ENCODE measurements around the gene B4GAT1. TPM values are rescaled to one million over a fixed set of nuclear protein-coding genes. Genes with fewer than 3 reads are reported as not detected.

Gene B4GAT1
- total RNA-seq, 1 experiment from 2014 or later: 6.7 TPM

GRCh38 chr11:66340596-66341501 lies 6.6 kb downstream of the B4GAT1 start:
- H2AFZ ChIP-seq (ENCODE audit: low read depth, low read length, poor library complexity, severe bottlenecking): no peak overlapping the region
- H3K9me2 ChIP-seq (ENCODE audit: insufficient read depth): no peaks in the 10 kb centered on the region
- H3K27me3 ChIP-seq (ENCODE audit: insufficient read depth, low read length): no peaks in the 10 kb centered on the region
- H3K79me2 ChIP-seq (ENCODE audit: insufficient read depth, low read length): peaks cover 26% of the 10 kb centered on the region
- DNase-seq (ENCODE audit: low read depth, low spot score) (no peak), ATAC-seq (no peak)
- ChIA-PET RAD21 (ENCODE audit: low non-redundant PET in 1 of 2, low total read pairs in 2 of 2, uncharacterized antibody in 2 of 2, unreplicated experiment in 2 of 2) (no interaction called here), CTCF (no interaction called here), POLR2A (no interaction called here)
- TF ChIP-seq SP1 (IDR thresholded peaks at IDR 0.05; ENCODE audit: low read depth) (no peak), ELF1 (IDR thresholded peaks at IDR 0.05; ENCODE audit: borderline replicate concordance, low read depth) (no peak), ZNF274 (IDR thresholded peaks at IDR 0.05; ENCODE audit: low read depth, low read length) (no peak), RAD21 (IDR thresholded peaks at IDR 0.05; ENCODE audit: low read depth) (no peak), EZH2phosphoT487 (IDR thresholded peaks at IDR 0.05; ENCODE audit: borderline replicate concordance) (no peak), EZH2 (IDR thresholded peaks at IDR 0.05) (no peak), TCF7L2 (IDR thresholded peaks at IDR 0.05; ENCODE audit: borderline replicate concordance, extremely low read depth, insufficient read depth, insufficient read length) (no peak), ATF3 (IDR thresholded peaks at IDR 0.05) (no peak)
- TF ChIP-seq, protein P1, sequence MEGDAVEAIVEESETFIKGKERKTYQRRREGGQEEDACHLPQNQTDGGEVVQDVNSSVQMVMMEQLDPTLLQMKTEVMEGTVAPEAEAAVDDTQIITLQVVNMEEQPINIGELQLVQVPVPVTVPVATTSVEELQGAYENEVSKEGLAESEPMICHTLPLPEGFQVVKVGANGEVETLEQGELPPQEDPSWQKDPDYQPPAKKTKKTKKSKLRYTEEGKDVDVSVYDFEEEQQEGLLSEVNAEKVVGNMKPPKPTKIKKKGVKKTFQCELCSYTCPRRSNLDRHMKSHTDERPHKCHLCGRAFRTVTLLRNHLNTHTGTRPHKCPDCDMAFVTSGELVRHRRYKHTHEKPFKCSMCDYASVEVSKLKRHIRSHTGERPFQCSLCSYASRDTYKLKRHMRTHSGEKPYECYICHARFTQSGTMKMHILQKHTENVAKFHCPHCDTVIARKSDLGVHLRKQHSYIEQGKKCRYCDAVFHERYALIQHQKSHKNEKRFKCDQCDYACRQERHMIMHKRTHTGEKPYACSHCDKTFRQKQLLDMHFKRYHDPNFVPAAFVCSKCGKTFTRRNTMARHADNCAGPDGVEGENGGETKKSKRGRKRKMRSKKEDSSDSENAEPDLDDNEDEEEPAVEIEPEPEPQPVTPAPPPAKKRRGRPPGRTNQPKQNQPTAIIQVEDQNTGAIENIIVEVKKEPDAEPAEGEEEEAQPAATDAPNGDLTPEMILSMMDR (IDR thresholded peaks at IDR 0.05 in 2 of 3, conservative IDR thresholded peaks at IDR 0.05 in 1 of 3; ENCODE audit: borderline replicate concordance in 1 of 3, insufficient read depth in 1 of 3, low read depth in 2 of 3, low read length in 2 of 3): no peak
- intact Hi-C loops (cut with micrococcal nuclease): no loop called here
- no peak overlapping the region for H3K9ac ChIP-seq (ENCODE audit: low read length)
- no peak overlapping the region for H3K4me2 ChIP-seq (ENCODE audit: low read length)
- peaks cover 25 to 44% of the 10 kb centered on the region in 2 experiments for H3K4me1 ChIP-seq (ENCODE audit: control insufficient read depth in 1 of 2, insufficient read depth in 2 of 2, low read length in 2 of 2)
- no peak overlapping the region for H3K4me3 ChIP-seq (replicated peaks in 1 of 2; ENCODE audit: low read depth in 1 of 2, low read length in 2 of 2)
- H4K20me1 ChIP-seq (ENCODE audit: insufficient read depth): no peaks in the 10 kb centered on the region
- peaks cover 8 to 12% of the 10 kb centered on the region in 2 experiments; a peak in 3 of 4 replicates for H3K36me3 ChIP-seq (ENCODE audit: control insufficient read depth in 1 of 2, insufficient read depth in 2 of 2, low read length in 2 of 2)
- BruUV-seq (replicated peaks): no TSS peak
- no peak overlapping the region for H3K27ac ChIP-seq (ENCODE audit: low read depth, low read length)
- no peaks in the 10 kb centered on the region for H3K9me3 ChIP-seq (ENCODE audit: control insufficient read depth in 1 of 2, insufficient read depth in 1 of 2, low read depth in 1 of 2, low read length in 2 of 2)
